H9 (cell line): ENCODE data around the gene CAV3. TPM values are rescaled to one million over a fixed set of nuclear protein-coding genes. Genes with fewer than 3 reads are reported as not detected.
A peak's percentile ranks its signal among the peaks of the same experiment; 100 is the strongest.

Experiments
- DNase-seq: peaks from one replicate; pipeline ENCODE4 v3.0.0-alpha.2; 2017
- H2AFZ ChIP-seq: one replicate; pipeline ENCODE4 v1.6.1; 2013; ENCODE audit warnings: mild to moderate bottlenecking, low read length, control low read depth, moderate library complexity
- H2AK5ac ChIP-seq: 2 replicates; pipeline ENCODE4 v1.6.1; 2013; ENCODE audit warnings: low read length, control low read depth, mixed read lengths; ENCODE audit not compliant: insufficient read length
- H2BK120ac ChIP-seq: one replicate; pipeline ENCODE4 v1.6.1; 2013; ENCODE audit warnings: low read depth, mild to moderate bottlenecking, low read length, control low read depth, inconsistent platforms; ENCODE audit not compliant: poor library complexity, severe bottlenecking
- H2BK12ac ChIP-seq: 2 replicates; pipeline ENCODE4 v1.6.1; 2013; ENCODE audit warnings: low read length, control low read depth, mixed read lengths, low read depth; ENCODE audit not compliant: insufficient read length
- H2BK15ac ChIP-seq: 2 replicates; pipeline ENCODE4 v1.6.1; 2013; ENCODE audit warnings: low read depth, low read length, control low read depth
- H2BK20ac ChIP-seq: one replicate; pipeline ENCODE4 v1.6.1; 2013; ENCODE audit warnings: low read depth, mild to moderate bottlenecking, low read length, control low read depth, inconsistent platforms; ENCODE audit not compliant: poor library complexity, severe bottlenecking
- H2BK5ac ChIP-seq: 2 replicates; pipeline ENCODE4 v1.6.1; 2013; ENCODE audit warnings: low read length, control low read depth, mixed read lengths; ENCODE audit not compliant: insufficient read length
- H3K14ac ChIP-seq: 2 replicates; pipeline ENCODE4 v1.6.1; 2013; ENCODE audit warnings: low read length, control low read depth; ENCODE audit not compliant: insufficient read depth
- H3K18ac ChIP-seq: 2 replicates; pipeline ENCODE4 v1.6.1; 2013; ENCODE audit warnings: low read depth, mild to moderate bottlenecking, mixed read lengths, low read length, control low read depth; ENCODE audit not compliant: insufficient read length
- H3K23ac ChIP-seq: 2 replicates; pipeline ENCODE4 v1.6.1; 2013; ENCODE audit warnings: low read length, control low read depth, mixed read lengths, low read depth; ENCODE audit not compliant: insufficient read length
- H3K23me2 ChIP-seq: 2 replicates; pipeline ENCODE4 v1.6.1; 2013; ENCODE audit warnings: low read depth, mild to moderate bottlenecking, mixed read lengths, low read length, control low read depth; ENCODE audit not compliant: insufficient read length, poor library complexity, severe bottlenecking
- H3K27ac ChIP-seq: 2 replicates; pipeline ENCODE4 v1.5.1; 2013; ENCODE audit warnings: low read length, control low read depth, mixed read lengths, low read depth; ENCODE audit not compliant: insufficient read length
- H3K27me3 ChIP-seq: 2 replicates; pipeline ENCODE4 v1.6.1; 2013; ENCODE audit warnings: low read length, control low read depth, inconsistent platforms; ENCODE audit not compliant: insufficient read depth
- H3K4ac ChIP-seq: 2 replicates; pipeline ENCODE4 v1.6.1; 2013; ENCODE audit warnings: low read depth, mild to moderate bottlenecking, control low read depth, inconsistent platforms, low read length, moderate library complexity
- H3K4me1 ChIP-seq: 2 replicates; pipeline ENCODE4 v1.6.1; 2013; ENCODE audit warnings: low read length, control low read depth, inconsistent platforms; ENCODE audit not compliant: insufficient read depth
- H3K4me2 ChIP-seq: 2 replicates; pipeline ENCODE4 v1.6.1; 2013; ENCODE audit warnings: low read length, control low read depth, mixed read lengths; ENCODE audit not compliant: insufficient read length, insufficient read depth
- H3K56ac ChIP-seq: 2 replicates; pipeline ENCODE4 v1.6.1; 2013; ENCODE audit warnings: low read depth, mild to moderate bottlenecking, mixed read lengths, low read length, control low read depth; ENCODE audit not compliant: insufficient read length
- H3K79me1 ChIP-seq: 2 replicates; pipeline ENCODE4 v1.6.1; 2013; ENCODE audit warnings: low read depth, mild to moderate bottlenecking, moderate library complexity, low read length, control low read depth, inconsistent platforms; ENCODE audit not compliant: insufficient read depth, poor library complexity, severe bottlenecking
- H3K79me2 ChIP-seq: 2 replicates; pipeline ENCODE4 v1.6.1; 2013; ENCODE audit warnings: low read length, control low read depth, inconsistent platforms; ENCODE audit not compliant: insufficient read depth
- H3K9ac ChIP-seq: 2 replicates; pipeline ENCODE4 v1.6.1; 2013; ENCODE audit warnings: low read length, control low read depth, mixed read lengths; ENCODE audit not compliant: insufficient read length; ENCODE audit errors: extremely low read depth
- H3K9me3 ChIP-seq: one replicate; pipeline ENCODE4 v1.6.1; 2013; ENCODE audit warnings: low read depth, low read length, inconsistent platforms; ENCODE audit not compliant: control insufficient read depth
- H3T11ph ChIP-seq: one replicate; pipeline ENCODE4 v1.6.1; 2013; ENCODE audit warnings: mild to moderate bottlenecking, low read length, control low read depth, inconsistent platforms
- H4K20me1 ChIP-seq: one replicate; pipeline ENCODE4 v1.6.1; 2013; ENCODE audit not compliant: control insufficient read depth, insufficient read length, insufficient read depth
- H4K5ac ChIP-seq: 2 replicates; pipeline ENCODE4 v1.6.1; 2013; ENCODE audit warnings: low read depth, mild to moderate bottlenecking, mixed read lengths, low read length, control low read depth; ENCODE audit not compliant: insufficient read length
- H4K8ac ChIP-seq: replicated peaks from 2 replicates; pipeline ENCODE4 v1.6.1; 2013; ENCODE audit warnings: low read length, control low read depth, mixed read lengths, low read depth; ENCODE audit not compliant: insufficient read length
- H4K91ac ChIP-seq: 2 replicates; pipeline ENCODE4 v1.6.1; 2013; ENCODE audit warnings: low read depth, mild to moderate bottlenecking, moderate library complexity, mixed read lengths, low read length, control low read depth; ENCODE audit not compliant: insufficient read length
- H3K27ac Mint-ChIP-seq, 3 experiments: 2 replicates in 2 of 3; 3 replicates in 1 of 3; pipeline ENCODE4 v1.8.0; 2020 to 2021; ENCODE audit warnings: mixed read lengths in 3 of 3, mild to moderate bottlenecking in 1 of 3, moderate library complexity in 1 of 3
- H3K27me3 Mint-ChIP-seq: 2 replicates; pipeline ENCODE4 v1.8.0; 2021; ENCODE audit warnings: low read depth, mild to moderate bottlenecking, moderate library complexity, mixed read lengths
- H3K36me3 Mint-ChIP-seq, 3 experiments: 2 replicates in 2 of 3; 3 replicates in 1 of 3; pipeline ENCODE4 v1.8.0; 2020 to 2021; ENCODE audit warnings: low read depth in 3 of 3, mixed read lengths in 3 of 3; ENCODE audit not compliant: insufficient read depth in 1 of 3
- H3K4me1 Mint-ChIP-seq, 2 experiments: 2 replicates each; pipeline ENCODE4 v1.8.0; 2020; ENCODE audit warnings: mixed read lengths in 2 of 2
- H3K4me3 Mint-ChIP-seq, 2 experiments: 2 replicates in 1 of 2; 3 replicates in 1 of 2; pipeline ENCODE4 v1.8.0; 2020 to 2021; ENCODE audit warnings: mild to moderate bottlenecking in 2 of 2, mixed read lengths in 2 of 2, moderate library complexity in 1 of 2
- H3K9me3 Mint-ChIP-seq, 2 experiments: 2 replicates in 1 of 2; 3 replicates in 1 of 2; pipeline ENCODE4 v1.8.0; 2020; ENCODE audit warnings: mild to moderate bottlenecking in 2 of 2, mixed read lengths in 2 of 2, moderate library complexity in 1 of 2
- CTCF ChIP-seq: fragments of 200-600 bp; sonication (generic); conservative IDR thresholded peaks from 3 replicates; pipeline ENCODE4 v1.8.0; 2021; ENCODE audit warnings: antibody characterized with exemption, mild to moderate bottlenecking
- WGBS: extraction: QIAGEN DNeasy Blood & Tissue Kit; methylation state at CpG from one replicate; pipeline ENCODE4 v1.1.7; 2013; ENCODE audit warnings: missing lambda C conversion rate, low lambda C conversion rate, mixed read lengths; ENCODE audit not compliant: insufficient read length; ENCODE audit errors: extremely low coverage; 5-methylcytosine and 5-hydroxymethylcytosine counted together
- total RNA-seq: library from RNA; stranded (reverse); gene quantifications from 2 replicates; pipeline ENCODE4 v1.2.1, GENCODE V29; 2021

CAV3 gene
- total RNA-seq, 1 experiment from 2014 or later, result not detected

- Histone ChIP-seq H2BK5ac (no peak overlapping the region), H3K27ac (no peak overlapping the region), H4K5ac (no peak overlapping the region), H2AFZ (no peak overlapping the region), H3K9me3 (no peaks in the 10 kb centered on the region), H2BK120ac (no peak overlapping the region), H3K4me1 (no peaks in the 10 kb centered on the region), H3K79me1 (no peaks in the 10 kb centered on the region), H3K23ac (no peak overlapping the region), H3K23me2 (no peaks in the 10 kb centered on the region), H3K56ac (no peak overlapping the region), H2AK5ac (no peak overlapping the region), H4K91ac (no peak overlapping the region), H3K4me2 (no peak overlapping the region), H2BK12ac (no peak overlapping the region), H4K8ac (no peak overlapping the region), H4K20me1 (no peaks in the 10 kb centered on the region), H3K18ac (no peak overlapping the region), H3K9ac (no peak overlapping the region), H3K4ac (no peak overlapping the region), H2BK20ac (no peak overlapping the region), H2BK15ac (no peak overlapping the region), H3K27me3 (no peaks in the 10 kb centered on the region), H3T11ph (no peak overlapping the region), H3K14ac (no peak overlapping the region), H3K79me2 (no peaks in the 10 kb centered on the region)
- DNase-seq, result no peak
- Mint-ChIP-seq H3K36me3 (peaks cover 0 to 3% (median 0%) of the 10 kb centered on the region in 3 experiments; a peak in 2 of 7 replicates), H3K4me3 (no peak overlapping the region), H3K9me3 (no peaks in the 10 kb centered on the region), H3K4me1 (peaks cover 4 to 9% of the 10 kb centered on the region in 2 experiments; a peak in 3 of 4 replicates), H3K27me3 (peaks cover 20% of the 10 kb centered on the region), H3K27ac (peak overlapping the region in 1 of 3 experiments; percentile 16; a peak in 1 of 7 replicates)
- WGBS, result no CpG with 5 or more reads among the region's 4 CpGs
- no peak for TF ChIP-seq CTCF
Observed at GRCh38 chr3:8776406-8776805, 42.8 kb downstream of the CAV3 start.
